ENCODE measurements around the gene TRPC4.

DNA sequence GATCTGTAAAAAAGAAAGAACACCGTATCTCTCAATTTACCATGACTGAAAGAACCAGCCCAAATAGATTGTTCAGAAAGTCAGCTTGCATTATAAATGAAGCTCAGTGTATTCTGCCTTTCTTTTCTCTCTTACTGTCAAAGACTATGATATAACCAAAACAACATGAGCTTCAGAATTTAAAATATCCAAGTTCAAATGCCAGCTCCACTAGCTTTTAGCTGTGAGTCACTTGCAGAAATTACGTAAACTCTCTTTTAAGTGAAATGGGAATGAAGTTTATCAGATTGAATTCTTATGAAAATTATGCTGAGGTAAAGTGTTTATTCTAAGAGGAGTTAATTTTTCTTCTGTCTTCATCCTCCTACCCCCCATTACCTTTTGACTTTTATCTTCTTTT lies 251.0 kb downstream of the TRPC4 start:
- TF ChIP-seq, protein P1, sequence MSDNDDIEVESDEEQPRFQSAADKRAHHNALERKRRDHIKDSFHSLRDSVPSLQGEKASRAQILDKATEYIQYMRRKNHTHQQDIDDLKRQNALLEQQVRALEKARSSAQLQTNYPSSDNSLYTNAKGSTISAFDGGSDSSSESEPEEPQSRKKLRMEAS (IDR thresholded peaks at IDR 0.05; ENCODE audit: insufficient read depth, insufficient read length) = no peak
- TF ChIP-seq, protein P2, sequence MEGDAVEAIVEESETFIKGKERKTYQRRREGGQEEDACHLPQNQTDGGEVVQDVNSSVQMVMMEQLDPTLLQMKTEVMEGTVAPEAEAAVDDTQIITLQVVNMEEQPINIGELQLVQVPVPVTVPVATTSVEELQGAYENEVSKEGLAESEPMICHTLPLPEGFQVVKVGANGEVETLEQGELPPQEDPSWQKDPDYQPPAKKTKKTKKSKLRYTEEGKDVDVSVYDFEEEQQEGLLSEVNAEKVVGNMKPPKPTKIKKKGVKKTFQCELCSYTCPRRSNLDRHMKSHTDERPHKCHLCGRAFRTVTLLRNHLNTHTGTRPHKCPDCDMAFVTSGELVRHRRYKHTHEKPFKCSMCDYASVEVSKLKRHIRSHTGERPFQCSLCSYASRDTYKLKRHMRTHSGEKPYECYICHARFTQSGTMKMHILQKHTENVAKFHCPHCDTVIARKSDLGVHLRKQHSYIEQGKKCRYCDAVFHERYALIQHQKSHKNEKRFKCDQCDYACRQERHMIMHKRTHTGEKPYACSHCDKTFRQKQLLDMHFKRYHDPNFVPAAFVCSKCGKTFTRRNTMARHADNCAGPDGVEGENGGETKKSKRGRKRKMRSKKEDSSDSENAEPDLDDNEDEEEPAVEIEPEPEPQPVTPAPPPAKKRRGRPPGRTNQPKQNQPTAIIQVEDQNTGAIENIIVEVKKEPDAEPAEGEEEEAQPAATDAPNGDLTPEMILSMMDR (IDR thresholded peaks at IDR 0.05; ENCODE audit: extremely low read depth in 1 of 2, insufficient read depth in 1 of 2, low read depth in 1 of 2, low read length in 2 of 2) = no peak
- no peak for TF ChIP-seq POLR2A (IDR thresholded peaks at IDR 0.05; ENCODE audit: low read depth, low read length)

Measured in endothelial cell of umbilical vein (primary cell).